ENCODE results near the gene IFNL2.

IFNL2 gene

DNA sequence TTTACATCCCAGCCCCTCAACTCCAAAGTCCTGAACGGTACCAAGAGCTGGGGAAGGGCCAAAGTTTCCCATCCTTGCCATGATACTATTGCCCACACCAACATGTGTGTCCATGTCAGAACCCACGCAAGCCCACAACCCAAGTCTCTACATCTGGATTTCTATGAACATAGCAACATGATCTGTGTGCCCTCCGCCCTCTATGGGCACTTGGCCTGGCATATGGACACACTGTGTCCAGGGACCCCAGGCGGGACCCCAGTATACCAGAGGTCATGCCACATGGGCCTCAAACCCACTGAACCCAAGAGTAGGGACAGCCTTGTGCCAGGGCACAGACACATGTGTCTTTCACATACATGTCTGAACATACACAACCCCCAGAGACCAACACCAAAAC lies 50.5 kb downstream of the IFNL2 start:
- DNase-seq = no peak

GRCh38 chr19:39319098-39319891 lies 51.1 kb downstream of the IFNL2 start:
- DNase-seq = no peak

Measured in islet precursor cell (in vitro differentiated cells).